H1 (cell line): ENCODE data around the gene CSF2. TPM values are rescaled to one million over a fixed set of nuclear protein-coding genes. Genes with fewer than 3 reads are reported as not detected.

Experiments used
- CTCF ChIA-PET: fragments of 300-600 bp; sonication (Branson Sonifier 250); formaldehyde crosslinking; loops from one replicate; lab custom pipeline; 2021; ENCODE audit not compliant: partially characterized antibody; lab: Charles Lee
- POLR2A ChIA-PET: fragments of 300-600 bp; sonication (Branson Sonifier 250); formaldehyde crosslinking; loops from one replicate; lab custom pipeline; 2021; ENCODE audit warnings: inconsistent platforms; ENCODE audit not compliant: partially characterized antibody; lab: Charles Lee
- DNase-seq, 2 experiments: peaks; one replicate each; pipeline versions ENCODE4 v3.0.0 to v3.0.0-alpha.2; 2010 to 2022; ENCODE audit warnings: low spot score in 2 of 2, low read depth in 1 of 2, mixed read lengths in 1 of 2
- FAIRE-seq: peaks from 2 replicates; lab custom pipeline; 2011; peaks lifted over from hg19 to GRCh38; lab: Jason Lieb, UNC
- H2AFZ ChIP-seq: 2 replicates; pipeline ENCODE4 v1.8.1; 2012; ENCODE audit warnings: low read length, inconsistent platforms
- H2AK5ac ChIP-seq: 2 replicates; pipeline ENCODE4 v1.6.1; 2013; ENCODE audit warnings: low read depth, low read length
- H2BK120ac ChIP-seq: replicated peaks from 2 replicates; pipeline ENCODE3; 2013; ENCODE audit warnings: low read depth, low read length, inconsistent platforms
- H2BK12ac ChIP-seq: 2 replicates; pipeline ENCODE4 v1.6.1; 2013; ENCODE audit warnings: low read depth, low read length
- H2BK15ac ChIP-seq: 2 replicates; pipeline ENCODE4 v1.6.1; 2013; ENCODE audit warnings: low read length
- H2BK20ac ChIP-seq: 2 replicates; pipeline ENCODE4 v1.6.1; 2013; ENCODE audit warnings: low read length
- H2BK5ac ChIP-seq: 2 replicates; pipeline ENCODE4 v1.6.1; 2013; ENCODE audit warnings: low read depth, low read length
- H3K14ac ChIP-seq: 2 replicates; pipeline ENCODE4 v1.6.1; 2013; ENCODE audit warnings: inconsistent platforms; ENCODE audit not compliant: insufficient read length
- H3K18ac ChIP-seq: 2 replicates; pipeline ENCODE4 v1.6.1; 2013; ENCODE audit warnings: low read length; ENCODE audit errors: extremely low read depth
- H3K23ac ChIP-seq: 2 replicates; pipeline ENCODE4 v1.6.1; 2013; ENCODE audit warnings: inconsistent platforms; ENCODE audit not compliant: insufficient read length
- H3K23me2 ChIP-seq: 2 replicates; pipeline ENCODE4 v1.6.1; 2013; ENCODE audit warnings: low read depth, low read length
- H3K27ac ChIP-seq: 2 replicates; pipeline ENCODE4 v1.6.1; 2011; ENCODE audit warnings: low read depth, low read length, inconsistent platforms
- H3K27me3 ChIP-seq, 4 experiments: replicated peaks in 1 of 4; 1 replicate in 1 of 4; 2 replicates in 3 of 4; pipeline versions ENCODE4 v1.6.1 to v1.8.1; 2011 to 2013; ENCODE audit warnings: low read length in 3 of 4, mild to moderate bottlenecking in 3 of 4, inconsistent platforms in 2 of 4, mixed read lengths in 2 of 4, moderate library complexity in 1 of 4; ENCODE audit not compliant: control insufficient read depth in 3 of 4, insufficient read depth in 3 of 4; ENCODE audit errors: extremely low read depth in 1 of 4
- H3K36me3 ChIP-seq, 4 experiments: 2 replicates each; pipeline versions ENCODE4 v1.6.1 to v1.8.1; 2011 to 2013; ENCODE audit warnings: mild to moderate bottlenecking in 4 of 4, low read length in 3 of 4, moderate library complexity in 2 of 4, control low read depth in 1 of 4, inconsistent platforms in 1 of 4; ENCODE audit not compliant: insufficient read depth in 4 of 4, control insufficient read depth in 2 of 4
- H3K4ac ChIP-seq: replicated peaks from 2 replicates; pipeline ENCODE3; 2013; ENCODE audit warnings: low read length, low read depth, mixed read lengths, inconsistent platforms; ENCODE audit not compliant: insufficient read length
- H3K4me1 ChIP-seq, 4 experiments: replicated peaks in 1 of 4; 1 replicate in 1 of 4; 2 replicates in 3 of 4; pipeline versions ENCODE4 v1.6.1 to v1.8.1; 2011 to 2013; ENCODE audit warnings: low read length in 3 of 4, inconsistent platforms in 2 of 4, mixed read lengths in 1 of 4; ENCODE audit not compliant: insufficient read depth in 4 of 4, control insufficient read depth in 3 of 4
- H3K4me2 ChIP-seq, 2 experiments: 2 replicates each; pipeline versions ENCODE4 v1.6.1 to v1.8.1; 2011 to 2013; ENCODE audit warnings: low read depth in 2 of 2, low read length in 2 of 2, control low read depth in 1 of 2, inconsistent platforms in 1 of 2, mild to moderate bottlenecking in 1 of 2; ENCODE audit not compliant: insufficient read depth in 1 of 2
- H3K4me3 ChIP-seq, 4 experiments: fragments of 200-600, 300-600 bp in 1 of 4; sonication (generic), shearing (Covaris generic), sonication (Bioruptor Twin) in 1 of 4; 2 replicates each; pipeline versions ENCODE4 v1.5.1 to v1.8.1; 2011 to 2016; ENCODE audit warnings: low read length in 4 of 4, low read depth in 3 of 4, control low read depth in 2 of 4, inconsistent platforms in 2 of 4, mild to moderate bottlenecking in 2 of 4, mixed read lengths in 1 of 4, moderate library complexity in 1 of 4; ENCODE audit not compliant: insufficient read depth in 2 of 4; ENCODE audit errors: extremely low read depth in 1 of 4
- H3K56ac ChIP-seq: replicated peaks from 2 replicates; pipeline ENCODE3; 2013; ENCODE audit warnings: low read depth, mild to moderate bottlenecking, mixed read lengths, low read length, inconsistent platforms; ENCODE audit not compliant: insufficient read length
- H3K79me1 ChIP-seq: 2 replicates; pipeline ENCODE4 v1.6.1; 2013; ENCODE audit warnings: low read depth, low read length, control low read depth
- H3K79me2 ChIP-seq, 2 experiments: 2 replicates each; pipeline versions ENCODE4 v1.6.1 to v1.8.1; 2012 to 2013; ENCODE audit warnings: low read length in 2 of 2, mild to moderate bottlenecking in 2 of 2, inconsistent platforms in 1 of 2; ENCODE audit not compliant: insufficient read depth in 2 of 2, control insufficient read depth in 1 of 2
- H3K9ac ChIP-seq, 4 experiments: replicated peaks in 1 of 4; 1 replicate in 1 of 4; 2 replicates in 3 of 4; pipeline versions ENCODE4 v1.6.1 to v1.8.1; 2011 to 2013; ENCODE audit warnings: low read depth in 3 of 4, low read length in 3 of 4, control low read depth in 2 of 4, mild to moderate bottlenecking in 2 of 4, moderate library complexity in 2 of 4, inconsistent platforms in 1 of 4; ENCODE audit errors: extremely low read depth in 1 of 4
- H3K9me3 ChIP-seq, 2 experiments: 2 replicates each; pipeline versions ENCODE4 v1.6.1 to v1.8.1; 2012 to 2013; ENCODE audit warnings: mild to moderate bottlenecking in 2 of 2, moderate library complexity in 2 of 2, control low read depth in 1 of 2, inconsistent platforms in 1 of 2, low read depth in 1 of 2, low read length in 1 of 2, mixed read lengths in 1 of 2; ENCODE audit not compliant: insufficient read depth in 2 of 2
- H4K20me1 ChIP-seq, 2 experiments: replicated peaks in 1 of 2; 2 replicates each; pipeline versions ENCODE3 to v1.8.1; 2011 to 2013; ENCODE audit warnings: inconsistent platforms in 2 of 2, low read length in 2 of 2, mild to moderate bottlenecking in 1 of 2; ENCODE audit not compliant: insufficient read depth in 2 of 2, control insufficient read depth in 1 of 2
- H4K5ac ChIP-seq: 2 replicates; pipeline ENCODE4 v1.6.1; 2013; ENCODE audit warnings: low read length, low read depth, mixed read lengths, inconsistent platforms; ENCODE audit not compliant: insufficient read length
- H4K8ac ChIP-seq: 2 replicates; pipeline ENCODE4 v1.8.0; 2013; ENCODE audit warnings: mild to moderate bottlenecking, moderate library complexity, low read length, inconsistent platforms; ENCODE audit not compliant: insufficient read depth; ENCODE audit errors: extremely low read depth
- H4K91ac ChIP-seq: replicated peaks from 2 replicates; pipeline ENCODE3; 2013; ENCODE audit warnings: low read length, mixed read lengths, inconsistent platforms; ENCODE audit not compliant: insufficient read length
- MAFK ChIP-seq: IDR thresholded peaks from 2 replicates; pipeline ENCODE4 v1.6.1; 2012; ENCODE audit warnings: low read depth, mild to moderate bottlenecking, improper control_type of control experiment, low read length
- NANOG ChIP-seq: IDR thresholded peaks from 2 replicates; pipeline ENCODE4 v1.6.1; 2011; ENCODE audit warnings: low read length, low read depth, mild to moderate bottlenecking, inconsistent platforms; ENCODE audit not compliant: insufficient read depth, poor library complexity, severe bottlenecking
- RBBP5 ChIP-seq: IDR thresholded peaks from 2 replicates; pipeline ENCODE4 v1.7.1; 2012; ENCODE audit warnings: low read depth, mild to moderate bottlenecking, inconsistent platforms, low read length, moderate library complexity, borderline replicate concordance
- SAP30 ChIP-seq: fragments of 300-600 bp; sonication (generic); IDR thresholded peaks from 2 replicates; pipeline ENCODE4 v1.7.1; 2012; ENCODE audit warnings: low read length, moderate library complexity, mild to moderate bottlenecking, inconsistent platforms; ENCODE audit not compliant: insufficient read depth, insufficient replicate concordance
- WGBS, 2 experiments: shearing (Covaris generic) in 1 of 2; methylation state at CpG; one replicate each; pipeline versions ENCODE4 v1.1.6 to v1.1.7; 2013 to 2015; ENCODE audit warnings: low lambda C conversion rate in 2 of 2, mixed read lengths in 2 of 2, inconsistent platforms in 1 of 2, low coverage in 1 of 2, missing lambda C conversion rate in 1 of 2; ENCODE audit not compliant: insufficient replicate concordance in 2 of 2, insufficient coverage in 1 of 2, insufficient read length in 1 of 2; ENCODE audit errors: extremely low coverage in 1 of 2, missing lambda C conversion rate in 1 of 2; 5-methylcytosine and 5-hydroxymethylcytosine counted together
- polyA plus RNA-seq, 7 experiments: library from polyadenylated mRNA; depleted of rRNA in 3 of 7; stranded (reverse) in 5 of 7; unstranded in 2 of 7; fragments of >200 nt in 5 of 7; fragments of 200-250 nt in 2 of 7; gene quantifications; 1 replicate in 5 of 7; 2 replicates in 1 of 7; 4 replicates in 1 of 7; pipeline versions ENCODE4 v1.2.1 to v1.2.3, GENCODE V29; 2011 to 2013; ENCODE audit warnings: missing spikeins in 2 of 7, mixed read lengths in 2 of 7
- total RNA-seq: library from RNA; stranded (reverse); fragmentation: NEBNext Ultra II Directional; extraction: Animal tissue kit (Norgen Biotek cat#: 25700); gene quantifications from 2 replicates; pipeline ENCODE4 v1.2.1, GENCODE V29; 2021

The CSF2 gene
- total and polyA plus RNA-seq, 2 of the 8 experiments (the other 6 are each of a cell fraction or from before 2014, with no cell fraction given), result not detected

GRCh38 chr5:132071338-132071707 is 2.3 kb upstream of the CSF2 start:
- POLR2A ChIA-PET, result no interaction called here
- DNase-seq, result no peak

More at GRCh38 chr5:132071338-132071707, 2.3 kb upstream of the CSF2 start:
- no peak overlapping the region for H2BK20ac ChIP-seq
- H2BK15ac ChIP-seq, result no peak overlapping the region
- no peak for FAIRE-seq
- H3K79me2 ChIP-seq, result no peaks in the 10 kb centered on the region
- H2BK5ac ChIP-seq, result no peak overlapping the region
- no peak overlapping the region for H3K4me2 ChIP-seq
- no peaks in the 10 kb centered on the region for H4K20me1 ChIP-seq
- H2AK5ac ChIP-seq, result no peak overlapping the region
- no peak overlapping the region for H3K14ac ChIP-seq
- H3K56ac ChIP-seq, result no peak overlapping the region
- H3K9me3 ChIP-seq, result no peaks in the 10 kb centered on the region
- no peaks in the 10 kb centered on the region for H3K79me1 ChIP-seq
- H4K91ac ChIP-seq, result no peak overlapping the region
- H3K23ac ChIP-seq, result no peak overlapping the region
- H3K36me3 ChIP-seq, result no peaks in the 10 kb centered on the region
- TF ChIP-seq MAFK, result no peak
- TF ChIP-seq RBBP5, result no peak
- no peak for TF ChIP-seq SAP30
- no peak for TF ChIP-seq NANOG
- no peak overlapping the region for H4K8ac ChIP-seq
- H2BK12ac ChIP-seq, result no peak overlapping the region
- no peaks in the 10 kb centered on the region for H3K23me2 ChIP-seq
- CTCF ChIA-PET, result interaction anchor here (1.4 kb wide), 1 partner anchor 14 kb away, joined by 4 read pairs; no protein-coding TSS in a partner anchor
- H2BK120ac ChIP-seq, result no peak overlapping the region
- H3K27me3 ChIP-seq, result no peaks in the 10 kb centered on the region
- WGBS, 2 experiments, result 74% methylated on average over 2 of the region's 2 CpGs; no CpG with 5 or more reads in 1 of the 2 experiments
- H3K4ac ChIP-seq, result no peak overlapping the region
- H2AFZ ChIP-seq, result no peak overlapping the region
- H3K4me3 ChIP-seq, result no peak overlapping the region
- no peak overlapping the region for H3K18ac ChIP-seq
- H4K5ac ChIP-seq, result no peak overlapping the region
- H3K4me1 ChIP-seq, result peaks cover 0 to 2% (median 0%) of the 10 kb centered on the region in 4 experiments; a peak in 1 of 7 replicates
- no peak overlapping the region for H3K27ac ChIP-seq
- H3K9ac ChIP-seq, result no peak overlapping the region
